HEK293 (cell line): ENCODE results near the gene RTL9.

Source experiments
- CTCF ChIA-PET: fragments of 350-600 bp; formaldehyde crosslinking; extraction: SDS; loops from one replicate; lab custom pipeline; 2021; ENCODE audit warnings: antibody characterized with exemption; lab: Yijun Ruan, JAX
- POLR2A ChIA-PET: fragments of 300-600 bp; formaldehyde crosslinking; extraction: SDS; loops from one replicate; lab custom pipeline; 2020; ENCODE audit warnings: antibody characterized with exemption, inconsistent platforms; lab: Yijun Ruan, JAX
- H3K27ac ChIP-seq: fragments of 200-500 bp; sonication (Bioruptor generic); 2 replicates; pipeline ENCODE4 v1.5.1; 2014; ENCODE audit warnings: low read depth, low read length, control low read depth, inconsistent platforms; ENCODE audit errors: extremely low read depth
- H3K36me3 ChIP-seq, 2 experiments: fragments of 200-500 bp in 1 of 2; sonication (Bioruptor generic) in 1 of 2; 1 replicate in 1 of 2; 2 replicates in 1 of 2; pipeline ENCODE4 v1.5.1; 2014 to 2017; ENCODE audit warnings: inconsistent platforms in 2 of 2, low read length in 2 of 2; ENCODE audit not compliant: control insufficient read depth in 2 of 2, insufficient read depth in 1 of 2
- H3K4me1 ChIP-seq: fragments of 200-500 bp; sonication (Bioruptor generic); 2 replicates; pipeline ENCODE4 v1.5.1; 2014; ENCODE audit warnings: mild to moderate bottlenecking, low read length, inconsistent platforms; ENCODE audit not compliant: control insufficient read depth, insufficient read depth
- H3K4me3 ChIP-seq: 2 replicates; pipeline ENCODE4 v1.5.1; 2011; ENCODE audit warnings: low read depth, mild to moderate bottlenecking, control low read depth, low read length, moderate library complexity
- H3K9me3 ChIP-seq: fragments of 200-500 bp; sonication (Bioruptor generic); 2 replicates; pipeline ENCODE4 v1.5.1; 2014; ENCODE audit warnings: low read depth, low read length, inconsistent platforms; ENCODE audit not compliant: control insufficient read depth, insufficient read depth
- EGR2 ChIP-seq: fragments of 450-650 bp; formaldehyde crosslinking; IDR thresholded peaks from 2 replicates; pipeline ENCODE4 v1.5.1; 2016; ENCODE audit warnings: low read depth, missing biosample characterization, missing genetic modification characterization
- HOXC10 ChIP-seq: sonication (generic); formaldehyde crosslinking; IDR thresholded peaks from 2 replicates; pipeline ENCODE4 v1.8.1; 2023; ENCODE audit warnings: mild to moderate bottlenecking, missing genetic modification reagents
- KLF1 ChIP-seq: fragments of 450-650 bp; formaldehyde crosslinking; IDR thresholded peaks from 2 replicates; pipeline ENCODE4 v1.5.1; 2016; ENCODE audit warnings: missing biosample characterization, missing genetic modification characterization
- KLF16 ChIP-seq: fragments of 450-650 bp; formaldehyde crosslinking; IDR thresholded peaks from 2 replicates; pipeline ENCODE4 v1.5.1; 2017; ENCODE audit warnings: missing biosample characterization, missing genetic modification characterization
- KLF17 ChIP-seq: fragments of 450-650 bp; formaldehyde crosslinking; IDR thresholded peaks from 2 replicates; pipeline ENCODE4 v1.5.1; 2016; ENCODE audit warnings: missing biosample characterization, missing genetic modification characterization
- MEIS1 ChIP-seq: sonication (generic); formaldehyde crosslinking; IDR thresholded peaks from 2 replicates; pipeline ENCODE4 v1.8.1; 2022; ENCODE audit warnings: missing genetic modification reagents, mild to moderate bottlenecking, borderline replicate concordance
- ZBTB11 ChIP-seq: fragments of 450-650 bp; formaldehyde crosslinking; conservative IDR thresholded peaks from 2 replicates; pipeline ENCODE4 v1.5.1; 2016; ENCODE audit warnings: low read depth, missing biosample characterization, missing genetic modification characterization
- ZBTB44 ChIP-seq: fragments of 450-650 bp; IDR thresholded peaks from 2 replicates; pipeline ENCODE4 v1.5.1; 2018; ENCODE audit warnings: missing biosample characterization, mild to moderate bottlenecking, missing genetic modification characterization
- ZNF169 ChIP-seq: fragments of 450-650 bp; formaldehyde crosslinking; IDR thresholded peaks from 2 replicates; pipeline ENCODE4 v1.5.1; 2016; ENCODE audit warnings: missing biosample characterization, missing genetic modification characterization
- ZNF18 ChIP-seq: fragments of 450-650 bp; formaldehyde crosslinking; IDR thresholded peaks from 2 replicates; pipeline ENCODE4 v1.5.1; 2016; ENCODE audit warnings: missing biosample characterization, missing genetic modification characterization
- ZNF223 ChIP-seq: fragments of 450-650 bp; formaldehyde crosslinking; IDR thresholded peaks from 2 replicates; pipeline ENCODE4 v1.5.1; 2016; ENCODE audit warnings: missing biosample characterization, missing genetic modification characterization
- ZNF23 ChIP-seq: fragments of 450-650 bp; formaldehyde crosslinking; IDR thresholded peaks from 2 replicates; pipeline ENCODE4 v1.5.1; 2016; ENCODE audit warnings: missing biosample characterization, missing genetic modification characterization, borderline replicate concordance
- ZNF394 ChIP-seq: fragments of 450-650 bp; formaldehyde crosslinking; IDR thresholded peaks from 2 replicates; pipeline ENCODE4 v1.5.1; 2016; ENCODE audit warnings: missing biosample characterization, missing genetic modification characterization, mild to moderate bottlenecking, moderate library complexity, borderline replicate concordance
- ZNF416 ChIP-seq: fragments of 450-650 bp; formaldehyde crosslinking; IDR thresholded peaks from 2 replicates; pipeline ENCODE4 v1.5.1; 2016; ENCODE audit warnings: missing biosample characterization, missing genetic modification characterization
- ZNF623 ChIP-seq: fragments of 450-650 bp; formaldehyde crosslinking; IDR thresholded peaks from 2 replicates; pipeline ENCODE4 v1.5.1; 2016; ENCODE audit warnings: missing biosample characterization, missing genetic modification characterization
- ZNF629 ChIP-seq: fragments of 450-650 bp; formaldehyde crosslinking; IDR thresholded peaks from 2 replicates; pipeline ENCODE4 v1.5.1; 2017; ENCODE audit warnings: missing biosample characterization, missing genetic modification characterization
- ZNF704 ChIP-seq: fragments of 450-650 bp; formaldehyde crosslinking; IDR thresholded peaks from 2 replicates; pipeline ENCODE4 v1.5.1; 2016; ENCODE audit warnings: missing biosample characterization, missing genetic modification characterization
- ZNF707 ChIP-seq: fragments of 450-650 bp; formaldehyde crosslinking; IDR thresholded peaks from 2 replicates; pipeline ENCODE4 v1.5.1; 2016; ENCODE audit warnings: missing biosample characterization, missing genetic modification characterization
- ZSCAN18 ChIP-seq: fragments of 450-650 bp; formaldehyde crosslinking; IDR thresholded peaks from 2 replicates; pipeline ENCODE4 v1.5.1; 2016; ENCODE audit warnings: missing biosample characterization, missing genetic modification characterization

RTL9 gene

GRCh38 chrX:110373310-110373709 lies 14.7 kb downstream of the RTL9 start (continued):
- TF ChIP-seq ZBTB44 (tag by site-specific recombination) = no peak
- TF ChIP-seq KLF1 = no peak
- no peak for TF ChIP-seq KLF17 (tag by site-specific recombination)
- no peak for TF ChIP-seq ZNF169 (tag by site-specific recombination)

- Histone ChIP-seq H3K4me3 (no peak overlapping the region), H3K27ac (no peak overlapping the region), H3K9me3 (no peaks in the 10 kb centered on the region), H3K36me3 (no peaks in the 10 kb centered on the region), H3K4me1 (no peaks in the 10 kb centered on the region)
- ChIA-PET POLR2A (no interaction called here), CTCF (no interaction called here)
- TF ChIP-seq ZNF629 (tag by site-specific recombination) (no peak), ZSCAN18 (tag by site-specific recombination) (no peak), ZNF23 (tag by site-specific recombination) (no peak), ZNF18 (tag by site-specific recombination) (no peak), ZBTB11 (tag by site-specific recombination) (no peak), ZNF394 (tag by site-specific recombination) (no peak), ZNF223 (no peak), MEIS1 (CRISPR knock-in tag) (no peak), EGR2 (no peak), ZNF707 (tag by site-specific recombination) (no peak), ZNF623 (tag by site-specific recombination) (no peak), KLF16 (no peak), HOXC10 (no peak), ZNF416 (tag by site-specific recombination) (no peak), ZNF704 (tag by site-specific recombination) (no peak)
Measured at GRCh38 chrX:110374559-110374958, 15.9 kb downstream of the RTL9 start.
